HCT116 (cell line): ENCODE measurements around the gene AARS2.

ENCODE experiments used
- CTCF ChIP-seq, 3 experiments: fragments of 200-600 bp in 1 of 3; sonication (generic) in 1 of 3; IDR thresholded peaks in 2 of 3; conservative IDR thresholded peaks in 1 of 3; 2 replicates each; pipeline ENCODE4 v1.5.1; 2012 to 2017; ENCODE audit warnings: low read depth in 2 of 3, low read length in 2 of 3, antibody characterized with exemption in 1 of 3, borderline replicate concordance in 1 of 3, control low read depth in 1 of 3, mild to moderate bottlenecking in 1 of 3, mixed read lengths in 1 of 3, mixed run types in 1 of 3, moderate library complexity in 1 of 3; ENCODE audit not compliant: insufficient read depth in 1 of 3
- EZH2 ChIP-seq: fragments of 200-600 bp; sonication (generic); IDR thresholded peaks from 2 replicates; pipeline ENCODE4 v1.6.1; 2017; ENCODE audit warnings: antibody characterized with exemption, mixed run types
- POLR2A ChIP-seq: IDR thresholded peaks from 2 replicates; pipeline ENCODE4 v1.7.0; 2011; ENCODE audit warnings: borderline replicate concordance; ENCODE audit not compliant: insufficient read depth, insufficient read length; ENCODE audit errors: extremely low read depth
- POLR2AphosphoS5 ChIP-seq: IDR thresholded peaks from 2 replicates; pipeline ENCODE4 v1.6.1; 2011; ENCODE audit warnings: mild to moderate bottlenecking, low read depth, low read length, moderate library complexity

- TF ChIP-seq CTCF (IDR thresholded peaks at IDR 0.05 in 2 of 3, conservative IDR thresholded peaks at IDR 0.05 in 1 of 3; ENCODE audit: borderline replicate concordance in 1 of 3, insufficient read depth in 1 of 3, low read depth in 2 of 3, low read length in 2 of 3) (no peak), POLR2AphosphoS5 (no peak), POLR2A (no peak), EZH2 (no peak)
Measured at GRCh38 chr6:44258921-44259320, 54.2 kb downstream of the AARS2 start.
